ENCODE data around the gene VPS35L. TPM values are rescaled to one million over a fixed set of nuclear protein-coding genes. Genes with fewer than 3 reads are reported as not detected.

Gene VPS35L
- total and polyA plus RNA-seq, 2 of the 13 experiments (the other 11 are each of a cell fraction or from before 2014, with no cell fraction given) = 1.4 to 1.6 TPM

DNA sequence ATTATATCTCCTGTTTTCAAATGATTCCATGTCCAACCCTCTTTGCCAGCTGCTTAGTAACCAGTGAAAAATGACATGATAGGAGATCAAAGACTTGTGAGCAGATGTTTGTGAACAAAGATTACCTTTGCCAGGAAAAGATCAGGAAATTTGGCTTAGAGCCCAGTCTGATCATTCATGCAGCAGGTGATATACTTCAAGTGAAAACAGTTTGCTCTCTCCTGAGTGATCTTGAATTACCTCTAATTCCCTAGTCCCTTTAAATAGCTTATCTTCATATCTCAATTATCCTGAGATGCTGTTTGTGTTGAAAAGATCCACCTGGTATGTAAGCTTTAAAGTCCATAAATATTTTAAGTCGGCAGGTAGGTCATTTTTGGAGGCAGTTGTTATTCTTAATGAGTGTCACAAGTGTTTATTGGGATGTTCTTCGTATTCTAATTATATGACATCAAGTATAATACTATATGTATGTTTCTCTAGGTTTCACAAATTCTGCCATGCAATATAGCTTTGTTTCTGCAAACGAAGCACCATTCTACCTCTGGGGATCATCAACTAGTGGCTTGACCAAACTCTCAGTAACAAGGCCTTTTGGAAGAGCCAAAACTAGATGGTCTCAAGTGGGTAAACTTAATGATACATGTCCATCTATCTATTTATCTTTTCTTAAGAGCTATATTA is 13.2 kb upstream of the VPS35L start (continued):
- TF ChIP-seq, protein P1, sequence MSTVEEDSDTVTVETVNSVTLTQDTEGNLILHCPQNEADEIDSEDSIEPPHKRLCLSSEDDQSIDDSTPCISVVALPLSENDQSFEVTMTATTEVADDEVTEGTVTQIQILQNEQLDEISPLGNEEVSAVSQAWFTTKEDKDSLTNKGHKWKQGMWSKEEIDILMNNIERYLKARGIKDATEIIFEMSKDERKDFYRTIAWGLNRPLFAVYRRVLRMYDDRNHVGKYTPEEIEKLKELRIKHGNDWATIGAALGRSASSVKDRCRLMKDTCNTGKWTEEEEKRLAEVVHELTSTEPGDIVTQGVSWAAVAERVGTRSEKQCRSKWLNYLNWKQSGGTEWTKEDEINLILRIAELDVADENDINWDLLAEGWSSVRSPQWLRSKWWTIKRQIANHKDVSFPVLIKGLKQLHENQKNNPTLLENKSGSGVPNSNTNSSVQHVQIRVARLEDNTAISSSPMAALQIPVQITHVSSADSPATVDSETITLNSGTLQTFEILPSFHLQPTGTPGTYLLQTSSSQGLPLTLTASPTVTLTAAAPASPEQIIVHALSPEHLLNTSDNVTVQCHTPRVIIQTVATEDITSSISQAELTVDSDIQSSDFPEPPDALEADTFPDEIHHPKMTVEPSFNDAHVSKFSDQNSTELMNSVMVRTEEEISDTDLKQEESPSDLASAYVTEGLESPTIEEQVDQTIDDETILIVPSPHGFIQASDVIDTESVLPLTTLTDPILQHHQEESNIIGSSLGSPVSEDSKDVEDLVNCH (CRISPR knock-in tag; IDR thresholded peaks at IDR 0.05) = peak; percentile 77; the same call in 1 of the 2 replicates
- no peak for TF ChIP-seq ZFP41 (CRISPR knock-in tag; IDR thresholded peaks at IDR 0.05; ENCODE audit: borderline replicate concordance)
- TF ChIP-seq RFX5 (IDR thresholded peaks at IDR 0.05; ENCODE audit: low read depth, low read length) = 0 out of 2 replicates have a peak, but pooled peaks have one; percentile 46
- TF ChIP-seq ZNF841 (CRISPR knock-in tag; IDR thresholded peaks at IDR 0.05; ENCODE audit: borderline replicate concordance) = no peak
- peak; percentile 84 for TF ChIP-seq THAP11 (CRISPR knock-in tag; IDR thresholded peaks at IDR 0.05)
- TF ChIP-seq ZNF678 (CRISPR knock-in tag; IDR thresholded peaks at IDR 0.05) = peak; percentile 76; the same call in 1 of the 2 replicates
- no peak for TF ChIP-seq NFE2 (CRISPR knock-in tag; IDR thresholded peaks at IDR 0.05)
- TF ChIP-seq ZNF747 (CRISPR knock-in tag; IDR thresholded peaks at IDR 0.05; ENCODE audit: borderline replicate concordance) = no peak
- no peak for TF ChIP-seq GTF2F1 (IDR thresholded peaks at IDR 0.05; ENCODE audit: low read length)
- TF ChIP-seq, protein P2, sequence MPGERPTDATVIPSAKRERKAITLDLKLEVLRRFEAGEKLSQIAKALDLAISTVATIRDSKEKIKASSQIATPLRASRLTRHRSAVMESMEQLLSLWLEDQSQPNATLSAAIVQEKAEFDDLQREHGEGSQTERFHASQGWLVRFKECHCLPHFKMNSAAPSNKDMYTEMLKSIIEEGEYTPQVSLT (CRISPR knock-in tag; IDR thresholded peaks at IDR 0.05; ENCODE audit: borderline replicate concordance, low read depth) = no peak
- TF ChIP-seq CREB1 (IDR thresholded peaks at IDR 0.05) = no peak
- peak; percentile 85 for TF ChIP-seq CREB1 (CRISPR knock-in tag; IDR thresholded peaks at IDR 0.05)
- TF ChIP-seq TCF7L2 (IDR thresholded peaks at IDR 0.05; ENCODE audit: low read depth, low read length) = peak; percentile 91
- TF ChIP-seq CENPX (CRISPR knock-in tag; IDR thresholded peaks at IDR 0.05) = no peak
- TF ChIP-seq, protein P3, sequence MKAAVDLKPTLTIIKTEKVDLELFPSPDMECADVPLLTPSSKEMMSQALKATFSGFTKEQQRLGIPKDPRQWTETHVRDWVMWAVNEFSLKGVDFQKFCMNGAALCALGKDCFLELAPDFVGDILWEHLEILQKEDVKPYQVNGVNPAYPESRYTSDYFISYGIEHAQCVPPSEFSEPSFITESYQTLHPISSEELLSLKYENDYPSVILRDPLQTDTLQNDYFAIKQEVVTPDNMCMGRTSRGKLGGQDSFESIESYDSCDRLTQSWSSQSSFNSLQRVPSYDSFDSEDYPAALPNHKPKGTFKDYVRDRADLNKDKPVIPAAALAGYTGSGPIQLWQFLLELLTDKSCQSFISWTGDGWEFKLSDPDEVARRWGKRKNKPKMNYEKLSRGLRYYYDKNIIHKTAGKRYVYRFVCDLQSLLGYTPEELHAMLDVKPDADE (CRISPR knock-in tag; IDR thresholded peaks at IDR 0.05) = no peak
- TF ChIP-seq RAD21 (CRISPR knock-in tag; IDR thresholded peaks at IDR 0.05) = no peak
- TF ChIP-seq, protein P4, sequence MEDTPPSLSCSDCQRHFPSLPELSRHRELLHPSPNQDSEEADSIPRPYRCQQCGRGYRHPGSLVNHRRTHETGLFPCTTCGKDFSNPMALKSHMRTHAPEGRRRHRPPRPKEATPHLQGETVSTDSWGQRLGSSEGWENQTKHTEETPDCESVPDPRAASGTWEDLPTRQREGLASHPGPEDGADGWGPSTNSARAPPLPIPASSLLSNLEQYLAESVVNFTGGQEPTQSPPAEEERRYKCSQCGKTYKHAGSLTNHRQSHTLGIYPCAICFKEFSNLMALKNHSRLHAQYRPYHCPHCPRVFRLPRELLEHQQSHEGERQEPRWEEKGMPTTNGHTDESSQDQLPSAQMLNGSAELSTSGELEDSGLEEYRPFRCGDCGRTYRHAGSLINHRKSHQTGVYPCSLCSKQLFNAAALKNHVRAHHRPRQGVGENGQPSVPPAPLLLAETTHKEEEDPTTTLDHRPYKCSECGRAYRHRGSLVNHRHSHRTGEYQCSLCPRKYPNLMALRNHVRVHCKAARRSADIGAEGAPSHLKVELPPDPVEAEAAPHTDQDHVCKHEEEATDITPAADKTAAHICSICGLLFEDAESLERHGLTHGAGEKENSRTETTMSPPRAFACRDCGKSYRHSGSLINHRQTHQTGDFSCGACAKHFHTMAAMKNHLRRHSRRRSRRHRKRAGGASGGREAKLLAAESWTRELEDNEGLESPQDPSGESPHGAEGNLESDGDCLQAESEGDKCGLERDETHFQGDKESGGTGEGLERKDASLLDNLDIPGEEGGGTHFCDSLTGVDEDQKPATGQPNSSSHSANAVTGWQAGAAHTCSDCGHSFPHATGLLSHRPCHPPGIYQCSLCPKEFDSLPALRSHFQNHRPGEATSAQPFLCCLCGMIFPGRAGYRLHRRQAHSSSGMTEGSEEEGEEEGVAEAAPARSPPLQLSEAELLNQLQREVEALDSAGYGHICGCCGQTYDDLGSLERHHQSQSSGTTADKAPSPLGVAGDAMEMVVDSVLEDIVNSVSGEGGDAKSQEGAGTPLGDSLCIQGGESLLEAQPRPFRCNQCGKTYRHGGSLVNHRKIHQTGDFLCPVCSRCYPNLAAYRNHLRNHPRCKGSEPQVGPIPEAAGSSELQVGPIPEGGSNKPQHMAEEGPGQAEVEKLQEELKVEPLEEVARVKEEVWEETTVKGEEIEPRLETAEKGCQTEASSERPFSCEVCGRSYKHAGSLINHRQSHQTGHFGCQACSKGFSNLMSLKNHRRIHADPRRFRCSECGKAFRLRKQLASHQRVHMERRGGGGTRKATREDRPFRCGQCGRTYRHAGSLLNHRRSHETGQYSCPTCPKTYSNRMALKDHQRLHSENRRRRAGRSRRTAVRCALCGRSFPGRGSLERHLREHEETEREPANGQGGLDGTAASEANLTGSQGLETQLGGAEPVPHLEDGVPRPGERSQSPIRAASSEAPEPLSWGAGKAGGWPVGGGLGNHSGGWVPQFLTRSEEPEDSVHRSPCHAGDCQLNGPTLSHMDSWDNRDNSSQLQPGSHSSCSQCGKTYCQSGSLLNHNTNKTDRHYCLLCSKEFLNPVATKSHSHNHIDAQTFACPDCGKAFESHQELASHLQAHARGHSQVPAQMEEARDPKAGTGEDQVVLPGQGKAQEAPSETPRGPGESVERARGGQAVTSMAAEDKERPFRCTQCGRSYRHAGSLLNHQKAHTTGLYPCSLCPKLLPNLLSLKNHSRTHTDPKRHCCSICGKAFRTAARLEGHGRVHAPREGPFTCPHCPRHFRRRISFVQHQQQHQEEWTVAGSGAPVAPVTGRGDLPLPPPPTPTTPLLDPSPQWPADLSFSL (CRISPR knock-in tag; IDR thresholded peaks at IDR 0.05) = no peak
- TF ChIP-seq, protein P5, sequence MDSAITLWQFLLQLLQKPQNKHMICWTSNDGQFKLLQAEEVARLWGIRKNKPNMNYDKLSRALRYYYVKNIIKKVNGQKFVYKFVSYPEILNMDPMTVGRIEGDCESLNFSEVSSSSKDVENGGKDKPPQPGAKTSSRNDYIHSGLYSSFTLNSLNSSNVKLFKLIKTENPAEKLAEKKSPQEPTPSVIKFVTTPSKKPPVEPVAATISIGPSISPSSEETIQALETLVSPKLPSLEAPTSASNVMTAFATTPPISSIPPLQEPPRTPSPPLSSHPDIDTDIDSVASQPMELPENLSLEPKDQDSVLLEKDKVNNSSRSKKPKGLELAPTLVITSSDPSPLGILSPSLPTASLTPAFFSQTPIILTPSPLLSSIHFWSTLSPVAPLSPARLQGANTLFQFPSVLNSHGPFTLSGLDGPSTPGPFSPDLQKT (CRISPR knock-in tag; IDR thresholded peaks at IDR 0.05; ENCODE audit: borderline replicate concordance) = no peak
- peak; percentile 75; the same call in 1 of the 2 replicates for TF ChIP-seq ZNF205 (CRISPR knock-in tag; IDR thresholded peaks at IDR 0.05)

Data from HepG2 (cell line).